ENCODE measurements around the gene LRRC32. TPM values are rescaled to one million over a fixed set of nuclear protein-coding genes. Genes with fewer than 3 reads are reported as not detected.
A peak's percentile ranks its signal among the peaks of the same experiment; 100 is the strongest.

The LRRC32 gene
- total and polyA plus RNA-seq, 9 of the 15 experiments (the other 6 are each of a cell fraction or from before 2014, with no cell fraction given) = 0.10 to 0.50 (median 0.19) TPM; not detected in 5

- Histone ChIP-seq H3K4me1 (replicated peaks in 1 of 2; ENCODE audit: control insufficient read depth in 2 of 2, insufficient read depth in 2 of 2, low read length in 2 of 2) (peaks cover 3 to 20% of the 10 kb centered on the region in 2 experiments; a peak in 2 of 5 replicates), H3K9ac (ENCODE audit: insufficient read depth in 1 of 2, low read depth in 2 of 2, low read length in 2 of 2) (peak overlapping the region in 1 of 2 experiments; percentile 39; a peak in 1 of 4 replicates), H3K9me3 (replicated peaks; ENCODE audit: control insufficient read depth, insufficient read depth, low read depth, low read length) (no peaks in the 10 kb centered on the region), H3K36me3 (ENCODE audit: control insufficient read depth, insufficient read depth, low read length) (no peaks in the 10 kb centered on the region), H3K9me1 (ENCODE audit: control insufficient read depth, insufficient read depth, low read length) (no peaks in the 10 kb centered on the region), H4K20me1 (replicated peaks; ENCODE audit: control insufficient read depth, insufficient read depth, low read length) (0 out of 2 replicates have a peak, but pooled peaks cover 19% of the 10 kb centered on the region), H3K27ac (ENCODE audit: extremely low read depth, low read depth, low read length) (no peak overlapping the region), H3K27me3 (ENCODE audit: control insufficient read depth in 2 of 2, insufficient read depth in 2 of 2, low read length in 2 of 2) (peaks cover 12 to 34% of the 10 kb centered on the region in 2 experiments), H2AFZ (ENCODE audit: low read depth, low read length) (no peak overlapping the region), H3K4me2 (ENCODE audit: insufficient read depth, low read length) (no peak overlapping the region), H3K4me3 (no peak overlapping the region), H3K79me2 (ENCODE audit: control insufficient read depth, insufficient read depth, low read length) (no peaks in the 10 kb centered on the region)
- intact Hi-C loops (cut with micrococcal nuclease) (loop anchor here (10.0 kb wide), 1 partner anchor 348 kb away; no protein-coding TSS in a partner anchor), in situ Hi-C loops (cut with MboI) (no loop called here)
- TF ChIP-seq ZNF41 (CRISPR knock-in tag; conservative IDR thresholded peaks at IDR 0.05) = no peak
- TF ChIP-seq POLR2G (IDR thresholded peaks at IDR 0.05; ENCODE audit: low read depth, low read length) = no peak
- TF ChIP-seq ID3 (CRISPR knock-in tag; IDR thresholded peaks at IDR 0.05) = no peak
- no peak for TF ChIP-seq ID3 (tag; IDR thresholded peaks at IDR 0.05)
- TF ChIP-seq ESRRA (IDR thresholded peaks at IDR 0.05; ENCODE audit: borderline replicate concordance, low read depth) = no peak; the same call in none of the 2 replicates
- no peak for TF ChIP-seq TEAD4 (IDR thresholded peaks at IDR 0.05; ENCODE audit: low read length)
- no peak for TF ChIP-seq TEAD4 (CRISPR knock-in tag; IDR thresholded peaks at IDR 0.05; ENCODE audit: borderline replicate concordance)
- TF ChIP-seq HINFP (tag; conservative IDR thresholded peaks at IDR 0.05; ENCODE audit: low read depth) = no peak
- no peak for TF ChIP-seq ZNF146 (CRISPR knock-in tag; IDR thresholded peaks at IDR 0.05; ENCODE audit: unreplicated experiment)
- TF ChIP-seq COPS2 (conservative IDR thresholded peaks at IDR 0.05) = no peak
- CTCF ChIA-PET (ENCODE audit: low intra/inter-chr PET ratio) = no interaction called here
- WGBS (ENCODE audit: insufficient coverage, low coverage, missing lambda C conversion rate) = 37% methylated on average over 13 of the region's 14 CpGs
- DNase-seq (ENCODE audit: extremely low read depth in 1 of 4, low spot score in 3 of 4) (no peak), FAIRE-seq (peak; percentile 52), ATAC-seq (no peak)
- no TSS peak for BruUV-seq (replicated peaks)
- POLR2A ChIA-PET = interaction anchor here (0.6 to 1.0 kb wide), 5 partner anchors 8 to 84 kb away, joined by 3 to 4 read pairs (median 3); no protein-coding TSS in a partner anchor
These were observed 2.1 kb upstream of the LRRC32 start for GRCh38 chr11:76672431-76673175.
